ENCODE data around the gene CHST4. TPM values are rescaled to one million over a fixed set of nuclear protein-coding genes. Genes with fewer than 3 reads are reported as not detected.

Gene CHST4
- total RNA-seq, 1 donor from 2014 or later, result not detected

- Histone ChIP-seq H3K9me3 (replicated peaks) (no peaks in the 10 kb centered on the region), H3K36me3 (no peaks in the 10 kb centered on the region), H3K4me1 (no peaks in the 10 kb centered on the region), H3K4me3 (no peak overlapping the region), H3K27me3 (ENCODE audit: low read depth) (peaks cover 52% of the 10 kb centered on the region), H3K27ac (replicated peaks) (no peak overlapping the region)
- DNase-seq, result no peak
- intact Hi-C loops (cut with micrococcal nuclease), result no loop called here
- peak; percentile 57 for TF ChIP-seq CTCF (IDR thresholded peaks at IDR 0.05; ENCODE audit: borderline replicate concordance)
Observed at GRCh38 chr16:71537643-71538042, 11.4 kb downstream of the CHST4 start.

DNA sequence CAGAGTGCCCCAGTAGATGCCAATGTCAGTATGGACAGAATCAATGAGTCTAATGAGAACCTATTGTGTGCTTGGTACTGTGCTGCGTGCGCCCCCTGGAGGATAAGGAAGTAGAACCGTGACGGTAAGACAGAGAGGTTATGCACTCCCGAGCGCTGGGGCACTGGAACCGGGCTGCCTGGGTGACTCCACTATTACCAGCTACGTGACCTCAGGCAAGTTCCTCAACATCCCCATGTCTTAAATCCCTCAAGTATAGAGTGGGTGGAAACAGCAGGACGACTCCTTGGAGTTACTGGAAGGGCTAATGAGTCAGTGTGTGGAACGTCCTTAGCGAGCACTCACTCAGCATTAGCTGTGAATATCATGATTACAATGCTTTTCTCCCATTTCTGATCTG, 16.2 kb downstream of the CHST4 start:
- Histone ChIP-seq H3K9me3 (replicated peaks) (no peaks in the 10 kb centered on the region), H3K4me1 (no peaks in the 10 kb centered on the region), H3K4me3 (no peak overlapping the region), H3K27me3 (ENCODE audit: low read depth) (peaks cover 68% of the 10 kb centered on the region), H3K27ac (replicated peaks) (no peak overlapping the region), H3K36me3 (no peaks in the 10 kb centered on the region)
- intact Hi-C loops (cut with micrococcal nuclease), result no loop called here
- peak; percentile 47 for TF ChIP-seq CTCF (IDR thresholded peaks at IDR 0.05; ENCODE audit: borderline replicate concordance)
- DNase-seq, result peak; percentile 18

- Histone ChIP-seq H3K36me3 (no peaks in the 10 kb centered on the region), H3K4me1 (no peaks in the 10 kb centered on the region), H3K27me3 (ENCODE audit: low read depth) (peaks cover 73% of the 10 kb centered on the region), H3K4me3 (no peak overlapping the region), H3K27ac (replicated peaks) (no peak overlapping the region), H3K9me3 (replicated peaks) (no peaks in the 10 kb centered on the region)
- intact Hi-C loops (cut with micrococcal nuclease), result no loop called here
- no peak for TF ChIP-seq CTCF (IDR thresholded peaks at IDR 0.05; ENCODE audit: borderline replicate concordance)
- no peak for DNase-seq
Observed at GRCh38 chr16:71547168-71547567, 20.9 kb downstream of the CHST4 start.

DNA sequence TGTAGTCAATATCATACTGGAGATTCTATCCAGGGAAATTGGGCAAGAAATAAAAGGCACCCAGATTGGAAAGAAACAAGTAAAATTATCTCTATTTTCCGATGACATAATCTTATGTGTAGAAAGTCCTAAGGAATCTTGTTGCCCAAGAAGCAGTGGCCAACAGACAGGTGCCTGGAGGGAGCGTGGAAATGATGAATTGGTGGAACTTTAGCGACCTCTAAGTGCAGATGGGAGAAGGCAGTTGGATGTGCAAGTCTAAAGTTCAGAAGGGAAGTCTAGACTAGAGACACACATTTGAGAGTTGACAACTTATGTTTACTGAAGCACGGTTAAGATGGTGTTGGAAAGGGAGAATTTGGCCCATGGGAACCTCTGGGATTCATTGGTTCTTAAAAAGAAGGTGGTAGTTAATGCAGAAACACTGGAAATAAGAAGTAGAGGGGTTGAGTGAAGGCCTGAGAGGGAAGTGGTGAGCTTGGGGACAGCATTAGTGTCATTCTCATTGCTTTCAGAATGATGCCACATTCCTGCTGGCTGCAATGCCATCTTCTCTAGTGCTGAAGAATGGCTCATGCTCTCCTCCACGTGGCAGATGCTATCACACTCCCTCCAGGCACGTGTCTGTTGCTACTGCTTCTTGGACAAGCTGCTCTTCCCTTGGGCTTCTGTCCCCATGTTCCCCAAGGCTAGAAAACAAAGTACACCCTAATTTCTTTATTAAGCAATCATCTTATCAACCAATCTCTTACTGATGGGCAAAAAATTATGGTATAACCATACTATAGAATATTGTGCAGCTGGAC, 26.7 kb downstream of the CHST4 start:
- no peak for DNase-seq
- H3K4me1 ChIP-seq, result no peaks in the 10 kb centered on the region
- intact Hi-C loops (cut with micrococcal nuclease), result no loop called here
- no peak for TF ChIP-seq CTCF (IDR thresholded peaks at IDR 0.05; ENCODE audit: borderline replicate concordance)
- no peak overlapping the region for H3K27ac ChIP-seq (replicated peaks)
- H3K9me3 ChIP-seq (replicated peaks), result no peaks in the 10 kb centered on the region
- no peak overlapping the region for H3K4me3 ChIP-seq
- H3K36me3 ChIP-seq, result no peaks in the 10 kb centered on the region
- peaks cover 30% of the 10 kb centered on the region for H3K27me3 ChIP-seq (ENCODE audit: low read depth)

DNA sequence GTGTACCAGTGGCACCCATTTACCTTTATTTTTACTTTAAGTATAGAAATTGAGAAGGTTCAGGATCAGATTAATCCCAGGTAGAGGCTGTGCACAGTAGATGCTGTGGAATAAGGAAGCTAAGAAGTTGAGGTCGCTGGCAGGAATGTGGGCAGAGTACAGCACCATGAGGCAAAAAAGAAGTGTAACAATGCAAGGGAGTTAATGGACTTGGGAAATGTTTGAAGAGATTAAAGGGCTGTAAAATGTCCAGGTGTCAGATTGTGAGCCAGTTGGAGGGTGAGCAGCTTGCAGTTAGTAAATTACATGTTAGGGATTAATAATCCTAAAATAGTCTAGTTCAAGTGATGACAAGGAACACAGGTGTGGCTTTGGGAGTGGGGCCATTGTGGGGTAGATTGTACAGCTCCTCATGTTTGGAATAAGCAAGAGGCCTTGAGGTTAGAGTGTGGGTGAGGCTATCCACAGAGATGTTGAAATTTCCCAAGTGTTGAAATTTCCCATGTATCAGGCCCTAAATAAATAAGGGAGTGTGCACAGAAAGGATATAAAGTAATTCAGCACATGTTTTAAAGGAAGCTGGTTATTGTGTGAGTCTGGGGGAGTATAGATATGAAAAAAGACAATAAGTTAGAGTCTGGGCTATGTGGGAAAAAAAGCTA, 29.1 kb downstream of the CHST4 start:
- TF ChIP-seq CTCF (IDR thresholded peaks at IDR 0.05; ENCODE audit: borderline replicate concordance), result no peak
- Histone ChIP-seq H3K9me3 (replicated peaks) (no peaks in the 10 kb centered on the region), H3K36me3 (no peaks in the 10 kb centered on the region), H3K4me3 (no peak overlapping the region), H3K27ac (replicated peaks) (no peak overlapping the region), H3K27me3 (ENCODE audit: low read depth) (peaks cover 7% of the 10 kb centered on the region), H3K4me1 (no peaks in the 10 kb centered on the region)
- intact Hi-C loops (cut with micrococcal nuclease), result no loop called here
- DNase-seq, result no peak
